GM10266 (cell line): Measurements from ENCODE around the gene PTPRT.

Experiments
- DNase-seq: peaks from one replicate; pipeline ENCODE4 v3.0.0; 2012; ENCODE audit errors: extremely low spot score
- TF ChIP-seq, protein P1 (sequence below): IDR thresholded peaks from 2 replicates; pipeline ENCODE4 v1.5.1; 2012; ENCODE audit warnings: mild to moderate bottlenecking, low read depth; ENCODE audit not compliant: control insufficient read depth, insufficient read depth; ENCODE audit errors: missing control alignments

Gene PTPRT

DNA sequence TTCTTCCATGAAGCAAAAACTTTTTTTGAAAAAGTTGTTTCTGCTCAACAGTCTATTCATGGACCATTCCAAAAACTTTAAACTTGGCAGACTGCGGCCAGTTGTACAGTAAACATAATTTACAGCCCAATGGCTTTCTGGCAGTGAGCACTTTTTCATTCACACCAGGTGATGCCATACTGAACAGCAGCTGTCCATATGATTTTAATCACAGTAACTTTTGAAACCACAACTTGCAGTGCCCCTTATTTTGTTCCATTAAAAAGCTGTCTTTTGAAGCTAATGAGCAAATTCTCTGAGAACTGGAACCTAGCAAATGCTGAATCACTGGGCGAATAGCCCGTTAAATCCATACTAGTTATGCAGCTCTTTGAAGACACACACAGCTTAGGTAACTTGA, 576.6 kb downstream of the PTPRT start:
- no peak for DNase-seq
- TF ChIP-seq, protein P1, sequence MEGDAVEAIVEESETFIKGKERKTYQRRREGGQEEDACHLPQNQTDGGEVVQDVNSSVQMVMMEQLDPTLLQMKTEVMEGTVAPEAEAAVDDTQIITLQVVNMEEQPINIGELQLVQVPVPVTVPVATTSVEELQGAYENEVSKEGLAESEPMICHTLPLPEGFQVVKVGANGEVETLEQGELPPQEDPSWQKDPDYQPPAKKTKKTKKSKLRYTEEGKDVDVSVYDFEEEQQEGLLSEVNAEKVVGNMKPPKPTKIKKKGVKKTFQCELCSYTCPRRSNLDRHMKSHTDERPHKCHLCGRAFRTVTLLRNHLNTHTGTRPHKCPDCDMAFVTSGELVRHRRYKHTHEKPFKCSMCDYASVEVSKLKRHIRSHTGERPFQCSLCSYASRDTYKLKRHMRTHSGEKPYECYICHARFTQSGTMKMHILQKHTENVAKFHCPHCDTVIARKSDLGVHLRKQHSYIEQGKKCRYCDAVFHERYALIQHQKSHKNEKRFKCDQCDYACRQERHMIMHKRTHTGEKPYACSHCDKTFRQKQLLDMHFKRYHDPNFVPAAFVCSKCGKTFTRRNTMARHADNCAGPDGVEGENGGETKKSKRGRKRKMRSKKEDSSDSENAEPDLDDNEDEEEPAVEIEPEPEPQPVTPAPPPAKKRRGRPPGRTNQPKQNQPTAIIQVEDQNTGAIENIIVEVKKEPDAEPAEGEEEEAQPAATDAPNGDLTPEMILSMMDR = no peak

DNA sequence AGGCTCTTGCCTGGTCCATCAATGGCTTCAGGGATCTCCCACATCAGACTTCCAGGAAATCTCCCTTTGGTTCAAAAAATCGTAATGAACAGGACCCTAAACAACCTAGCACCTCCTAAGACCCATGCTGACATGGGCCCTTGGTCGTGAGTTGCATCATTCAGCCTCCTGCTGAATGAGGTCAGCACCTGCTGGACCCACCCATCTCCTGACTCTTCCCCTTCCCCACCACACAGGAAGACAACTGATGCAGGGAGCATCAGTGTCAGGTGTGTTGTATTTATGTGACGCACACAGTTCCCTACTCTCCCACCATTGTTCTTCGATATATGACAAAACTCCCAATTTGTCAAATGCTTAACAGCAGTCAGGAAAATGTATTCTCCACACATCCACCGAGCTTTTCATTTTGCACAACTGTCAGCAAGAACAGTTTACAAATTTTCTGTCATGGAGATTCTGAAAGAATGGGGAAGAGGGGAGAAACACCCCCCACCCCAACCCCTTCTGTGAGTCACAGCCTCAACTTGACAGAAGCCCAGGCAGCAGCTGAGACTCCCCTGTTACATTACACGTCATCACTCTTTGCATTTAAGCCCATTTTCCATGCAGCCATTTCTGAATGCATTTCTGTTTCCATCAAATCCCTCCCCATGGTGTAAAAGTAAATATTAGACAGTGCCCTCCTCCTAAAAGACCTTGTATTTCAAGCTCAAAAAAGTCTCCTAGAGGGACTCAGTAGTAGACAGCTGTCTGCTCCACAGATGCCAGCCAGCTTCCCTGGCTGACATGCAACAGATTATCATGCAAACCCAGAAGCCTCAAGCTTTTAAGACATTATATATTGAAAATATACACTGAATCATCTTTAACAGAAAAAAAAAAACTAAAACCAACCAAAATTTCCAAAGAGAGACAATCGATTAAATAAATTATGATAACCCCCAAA, 577.5 kb downstream of the PTPRT start:
- no peak for DNase-seq
- TF ChIP-seq, protein P1 = no peak

DNA sequence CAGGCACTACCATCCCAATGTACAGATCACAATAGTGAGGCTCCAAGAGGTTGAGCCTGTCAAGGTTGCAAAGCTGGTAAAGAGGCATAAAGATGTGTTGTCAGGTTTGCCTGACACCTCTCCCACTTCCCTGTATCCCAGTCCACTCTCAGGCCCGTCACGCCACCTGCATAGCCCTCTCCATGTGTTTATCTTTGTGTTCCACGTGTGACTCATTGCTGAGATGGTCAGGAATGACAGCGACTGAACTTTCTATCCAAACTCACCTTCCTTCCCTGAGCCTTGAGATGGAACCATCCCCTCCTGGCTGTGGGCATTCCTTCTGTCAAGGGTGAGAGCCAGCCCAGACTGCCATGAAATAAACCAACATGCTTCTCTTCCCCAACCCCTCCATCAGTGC, 578.3 kb downstream of the PTPRT start:
- TF ChIP-seq, protein P1 = no peak
- no peak for DNase-seq

DNA sequence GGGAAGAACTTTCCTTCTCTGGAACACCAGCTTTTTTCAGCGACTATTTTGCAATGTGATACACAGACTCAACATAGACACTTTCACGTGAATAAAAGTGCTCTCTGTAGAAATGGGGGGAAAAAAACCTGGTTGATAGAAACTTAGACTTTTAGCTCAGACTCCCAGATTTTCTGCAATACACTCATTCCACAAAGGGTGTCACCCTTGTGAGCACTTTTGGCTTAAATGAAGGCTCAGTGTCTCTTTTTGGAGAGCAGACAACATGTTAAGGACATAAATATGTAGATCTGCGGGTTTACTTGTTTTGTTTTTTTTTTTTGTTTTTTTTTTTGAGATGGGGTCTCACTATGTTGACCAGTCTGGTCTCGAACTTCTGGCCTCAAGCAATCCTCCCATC, 579.6 kb downstream of the PTPRT start:
- TF ChIP-seq, protein P1 = no peak
- DNase-seq = no peak

DNA sequence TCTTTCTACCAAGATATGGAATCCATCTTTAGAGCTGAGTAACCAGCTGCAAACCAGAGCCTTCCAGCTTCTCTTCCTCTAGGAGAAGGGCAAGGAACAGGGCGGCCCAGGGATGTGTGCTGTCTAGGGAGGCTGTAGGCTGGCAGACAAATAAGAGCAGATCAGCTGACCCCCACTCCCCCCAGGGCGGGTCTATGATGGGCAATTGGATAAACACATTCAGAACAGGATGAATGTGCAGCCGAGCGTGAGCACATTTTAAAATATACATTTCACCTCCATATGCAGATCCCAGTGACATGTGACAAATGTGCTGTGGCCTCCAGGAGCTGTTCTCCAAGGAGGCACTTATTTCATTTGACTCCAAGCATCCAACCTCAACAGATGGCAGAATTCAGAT, 580.1 kb downstream of the PTPRT start:
- TF ChIP-seq, protein P1 = no peak
- no peak for DNase-seq

DNA sequence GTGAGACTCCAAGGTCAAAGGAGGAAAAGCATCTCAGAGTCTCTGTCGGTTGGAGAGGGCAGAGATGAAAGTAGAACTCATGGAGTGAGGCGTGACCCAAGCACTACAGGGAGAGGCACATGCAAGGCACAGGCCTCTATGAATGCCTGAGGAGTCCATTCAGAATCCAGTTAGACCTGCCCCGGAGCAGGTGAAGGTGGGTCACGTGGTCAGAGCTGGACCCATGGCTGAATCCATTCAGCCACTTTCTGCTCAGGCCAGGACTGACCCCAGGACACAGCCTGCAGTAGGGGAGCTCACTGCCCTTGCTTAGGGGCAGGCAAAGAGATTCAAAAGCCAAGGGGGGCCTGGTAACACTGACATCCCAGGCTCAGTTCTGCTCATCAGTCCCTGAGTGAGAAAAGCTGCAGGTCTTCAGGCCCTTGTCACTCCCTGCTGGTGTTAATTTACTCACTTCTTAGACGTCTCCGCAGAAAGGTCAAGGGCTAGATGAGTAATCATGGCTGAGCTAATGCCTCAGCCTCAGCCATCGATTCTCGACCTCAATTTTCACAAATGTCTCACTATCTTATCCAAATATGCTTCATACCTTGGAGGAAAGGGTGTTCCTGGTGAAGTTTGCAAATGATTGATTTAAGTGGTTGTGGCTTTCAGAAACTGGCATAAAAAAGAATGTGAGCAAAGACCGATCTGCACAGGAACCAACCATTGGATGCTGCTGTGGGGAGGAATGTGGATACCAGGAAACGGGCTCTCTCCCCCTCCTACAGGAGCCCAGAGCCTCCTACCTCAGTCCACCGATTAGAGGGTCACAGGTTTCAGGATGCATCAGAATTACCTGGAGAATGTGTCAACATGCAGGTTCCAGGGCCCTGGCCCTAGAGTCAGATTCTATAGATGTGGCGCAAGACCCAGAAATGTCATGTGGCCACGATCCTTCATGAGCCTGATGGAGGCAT, 584.4 kb downstream of the PTPRT start:
- DNase-seq = no peak
- TF ChIP-seq, protein P1 = no peak
